COLO829 (cell line): ENCODE results near the gene B3GAT1.

Source experiments
- DNase-seq: peaks from one replicate; pipeline ENCODE4 v3.0.0; 2012; ENCODE audit warnings: low spot score

Gene B3GAT1

DNA sequence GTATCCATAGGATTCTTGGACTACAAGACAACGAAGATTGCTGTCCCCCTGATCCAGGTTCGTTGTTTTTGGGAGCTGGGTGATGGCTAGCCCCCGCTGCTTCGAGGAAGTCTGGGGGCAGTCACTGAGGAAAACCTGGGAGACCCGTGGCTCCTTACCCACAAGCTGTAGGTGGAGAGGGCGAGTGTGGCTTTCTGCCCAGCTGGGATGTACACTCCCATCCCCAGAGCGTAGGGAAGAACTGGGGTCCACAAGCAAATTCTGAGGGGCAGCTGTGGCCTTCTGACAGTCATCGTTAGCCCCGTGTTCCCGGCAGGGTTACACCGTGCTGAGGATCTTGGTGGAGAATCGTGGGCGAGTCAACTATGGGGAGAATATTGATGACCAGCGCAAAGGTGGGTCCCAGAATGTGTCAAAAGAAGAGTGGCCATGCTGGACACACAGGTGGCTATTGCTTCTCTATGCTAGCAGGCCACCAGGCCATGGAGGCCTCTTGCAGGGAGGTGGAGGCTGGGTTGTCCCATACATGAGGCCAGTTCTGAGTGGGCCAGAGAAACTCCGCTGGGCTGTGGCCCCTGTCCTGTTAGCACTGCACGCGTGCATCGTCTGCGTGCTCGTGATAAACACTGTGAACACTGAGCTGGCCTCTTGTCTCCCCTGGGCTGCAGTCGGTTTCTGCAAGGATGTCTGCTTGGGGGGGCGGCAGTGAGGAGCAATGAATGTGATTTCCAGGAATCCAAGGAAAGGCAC, 40.4 kb downstream of the B3GAT1 start:
- DNase-seq = no peak

DNA sequence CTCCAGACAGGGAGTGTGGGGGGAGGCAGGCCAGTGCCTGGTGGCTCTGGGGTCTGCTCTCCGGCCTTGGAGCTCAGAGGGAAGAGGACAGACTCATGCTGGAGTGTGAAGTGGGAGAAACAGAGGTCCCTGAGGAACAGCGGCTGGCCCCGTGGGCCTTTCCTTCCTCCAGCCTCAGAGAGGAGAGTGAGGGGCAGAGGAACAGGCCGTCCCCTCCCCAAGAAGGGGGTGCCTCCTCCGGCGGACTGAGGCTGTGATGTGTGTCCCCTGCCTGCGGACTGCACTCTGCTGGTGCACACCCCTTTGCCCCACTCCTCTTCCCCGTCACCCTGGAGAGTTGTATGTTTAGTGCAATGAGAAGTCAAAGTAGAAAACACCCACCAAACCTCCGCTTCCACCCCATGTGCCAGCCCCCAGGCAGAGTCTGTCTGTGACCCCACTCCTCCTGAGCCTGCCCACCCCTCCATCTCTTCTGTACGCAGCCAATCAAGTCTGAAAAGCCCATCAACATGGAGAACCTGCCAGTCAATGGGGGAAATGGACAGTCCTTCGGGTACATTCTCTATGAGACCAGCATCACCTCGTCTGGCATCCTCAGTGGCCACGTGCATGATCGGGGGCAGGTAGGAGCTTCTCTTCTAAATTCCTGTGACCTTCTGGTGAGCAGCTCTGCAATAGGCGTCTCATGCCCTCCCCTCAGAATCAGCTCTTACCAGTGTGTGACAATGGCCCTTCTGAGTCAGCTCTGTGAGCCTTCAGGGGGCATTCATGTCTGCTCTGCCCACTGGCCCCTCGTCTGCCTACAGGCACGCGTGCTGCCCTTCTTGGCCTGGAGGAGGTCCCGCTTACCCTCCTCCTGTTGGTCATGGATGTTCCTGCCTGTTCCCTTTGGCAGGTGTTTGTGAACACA, 41.3 kb downstream of the B3GAT1 start:
- DNase-seq = no peak

GRCh38 chr11:134369656-134370525, 42.2 kb downstream of the B3GAT1 start:
- no peak for DNase-seq

- DNase-seq = no peak
Measured at GRCh38 chr11:134367781-134368180, 44.3 kb downstream of the B3GAT1 start.

- no peak for DNase-seq
Measured at GRCh38 chr11:134366254-134366653, 45.8 kb downstream of the B3GAT1 start.

DNA sequence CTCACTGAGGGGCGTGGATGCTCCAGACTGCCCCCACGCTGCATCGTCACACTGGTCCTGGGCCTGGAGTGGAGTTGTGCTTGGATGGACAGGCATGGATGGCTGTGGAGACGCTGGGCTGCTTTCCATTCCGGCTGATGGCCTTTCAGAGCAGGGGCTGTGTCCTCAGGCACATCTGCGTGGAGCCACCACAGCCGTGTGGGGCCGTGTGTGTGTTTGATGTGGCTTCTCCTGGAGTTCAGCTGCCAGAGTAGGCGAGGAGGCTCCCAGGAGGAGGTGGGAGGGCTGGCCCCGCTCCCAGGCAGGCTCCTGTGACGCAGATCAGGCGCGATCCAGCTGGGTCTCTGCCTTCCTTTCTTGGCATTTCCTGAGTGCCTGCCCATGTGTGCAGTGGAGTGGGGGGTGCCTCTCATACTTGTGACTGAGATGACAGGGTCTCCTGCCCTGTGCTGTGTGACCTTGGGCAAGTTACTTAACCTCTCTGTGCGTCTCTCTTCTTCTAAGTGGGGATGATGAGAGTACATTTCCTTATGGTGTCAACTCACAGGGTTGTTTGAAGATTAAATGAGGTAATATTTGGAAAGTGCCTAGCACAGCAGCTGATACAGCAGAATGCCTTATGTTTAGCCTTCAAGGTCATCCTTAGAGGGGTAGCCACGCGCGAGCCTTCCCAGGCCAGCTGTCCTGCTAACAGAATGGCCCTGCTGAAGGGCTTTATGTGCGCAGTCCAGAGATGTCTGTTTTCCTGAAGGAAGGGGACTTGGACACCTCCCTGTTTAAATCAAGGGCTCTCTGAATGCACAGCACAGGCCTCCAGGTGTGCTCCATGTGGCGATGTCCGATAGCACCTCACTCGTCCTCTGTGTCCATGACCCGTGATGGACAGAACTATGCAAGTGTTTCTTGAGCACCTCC, 46.8 kb downstream of the B3GAT1 start:
- DNase-seq = no peak

DNA sequence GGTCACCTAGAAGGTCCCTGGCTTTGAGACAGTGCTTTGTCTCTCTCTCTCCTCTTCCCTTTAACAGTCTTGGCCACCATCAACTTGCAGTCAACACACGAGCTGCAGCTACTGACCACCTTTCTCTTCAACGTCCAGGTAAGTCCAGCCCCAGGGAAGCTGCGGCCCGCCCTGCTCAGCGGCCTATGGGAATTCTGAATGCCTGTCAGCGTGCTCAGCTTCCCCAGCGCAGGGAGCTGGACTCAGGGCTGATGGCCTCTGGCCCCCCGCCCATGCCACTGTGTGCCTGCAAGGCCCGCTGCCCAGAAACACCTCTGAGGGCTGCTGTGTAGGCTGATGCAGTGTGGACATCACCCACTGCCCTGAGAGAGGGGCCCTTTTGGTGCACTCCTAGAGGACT, 47.8 kb downstream of the B3GAT1 start:
- no peak for DNase-seq

- no peak for DNase-seq
Measured at GRCh38 chr11:134363592-134363991, 48.5 kb downstream of the B3GAT1 start.

GRCh38 chr11:134363161-134363560, 48.9 kb downstream of the B3GAT1 start:
- no peak for DNase-seq

GRCh38 chr11:134362192-134362901, 49.7 kb downstream of the B3GAT1 start:
- no peak for DNase-seq

DNA sequence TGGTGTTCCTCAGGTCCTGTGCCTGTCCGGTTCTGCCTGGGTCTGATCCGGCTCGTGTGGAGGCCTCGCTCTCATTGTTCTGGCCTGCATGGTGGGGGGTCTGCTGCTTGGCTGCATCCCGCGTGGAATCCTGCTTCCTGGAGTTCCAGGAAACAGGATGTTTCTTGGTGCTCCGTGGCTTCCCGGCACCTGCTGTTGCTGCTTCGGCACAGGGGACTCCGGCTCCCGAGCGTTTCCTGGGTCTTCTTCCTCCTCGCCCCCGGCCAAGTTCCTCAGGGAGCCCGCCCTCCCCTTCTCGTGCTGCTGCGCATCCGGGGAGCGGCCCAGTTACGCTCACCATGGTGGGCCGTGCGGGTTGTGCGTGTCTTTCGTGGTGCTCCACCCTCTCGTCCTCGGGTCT, 50.4 kb downstream of the B3GAT1 start:
- no peak for DNase-seq

DNA sequence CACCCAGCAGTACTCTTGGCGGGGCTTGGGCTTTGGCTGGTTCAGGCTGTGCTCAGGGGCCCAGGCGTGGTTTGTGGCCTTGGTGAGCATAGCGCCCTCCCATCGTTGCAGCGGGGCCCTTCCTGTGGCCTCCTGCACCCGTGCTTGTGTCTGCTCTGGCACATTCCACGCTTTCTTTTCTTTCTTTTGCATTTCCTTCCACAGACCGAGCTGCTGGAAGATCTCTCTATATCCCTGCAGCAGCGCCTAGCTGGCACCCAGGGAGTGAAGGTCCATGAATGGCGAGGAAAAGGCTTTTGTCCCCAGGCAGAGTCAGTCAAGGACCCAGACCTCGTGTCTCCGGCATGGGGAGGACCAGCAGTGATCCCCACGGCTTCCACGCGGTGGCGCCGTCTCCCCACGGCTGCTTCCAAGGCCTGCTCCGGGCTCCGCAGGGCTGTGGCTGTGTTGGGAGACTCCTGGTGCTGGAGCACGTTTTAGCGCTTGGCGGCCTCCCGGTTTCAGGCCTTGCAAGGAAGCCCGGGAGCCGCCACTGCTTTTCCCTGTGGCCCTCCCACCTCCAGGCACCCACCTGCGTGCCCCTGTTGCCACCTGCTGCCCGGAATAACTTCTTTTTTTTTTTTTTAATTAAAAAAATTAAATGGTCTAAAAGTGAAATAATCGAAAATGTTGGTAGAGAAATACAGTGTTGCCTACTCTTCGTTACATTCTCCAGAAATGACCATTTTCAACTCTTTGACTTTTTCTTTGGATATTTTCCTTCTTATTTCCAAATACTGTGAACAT, 51.8 kb downstream of the B3GAT1 start:
- DNase-seq = peak; percentile 80

- DNase-seq = no peak
Measured at GRCh38 chr11:134359646-134360045, 52.4 kb downstream of the B3GAT1 start.

GRCh38 chr11:134358856-134359490, 53.1 kb downstream of the B3GAT1 start:
- no peak for DNase-seq

DNA sequence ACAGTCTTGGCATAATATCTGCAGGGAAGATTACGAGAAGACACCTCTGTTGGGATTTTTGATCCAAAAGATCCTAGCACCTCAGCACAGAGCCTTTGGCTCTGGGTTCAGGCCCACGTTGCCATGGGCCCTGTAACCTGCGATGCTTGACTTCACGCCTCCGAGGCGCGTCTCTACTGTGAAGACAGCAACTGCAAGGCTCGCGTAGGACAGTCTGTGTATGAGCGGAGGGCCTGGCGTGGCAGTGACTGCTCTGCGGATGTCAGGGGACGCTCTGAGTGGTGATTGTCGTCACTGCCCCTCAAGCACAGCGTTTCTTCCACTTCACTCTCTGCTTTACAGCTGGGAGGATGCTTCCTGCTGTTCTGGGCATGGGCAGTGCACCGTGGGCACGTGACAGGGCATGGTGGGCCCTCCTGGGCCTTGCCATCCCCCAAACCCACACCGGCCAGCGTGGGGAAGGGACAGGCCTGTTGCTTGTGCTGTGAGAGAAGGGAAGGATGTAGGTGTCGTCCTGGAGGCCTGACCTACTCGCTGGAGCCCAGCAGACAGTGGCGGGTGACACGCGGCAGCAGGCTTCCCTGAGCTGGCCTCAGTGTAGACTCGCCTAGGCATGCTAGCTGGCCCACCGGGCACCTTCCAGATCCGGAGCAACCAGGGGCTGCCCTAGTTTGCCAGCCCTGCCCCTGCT, 53.7 kb downstream of the B3GAT1 start:
- no peak for DNase-seq

DNA sequence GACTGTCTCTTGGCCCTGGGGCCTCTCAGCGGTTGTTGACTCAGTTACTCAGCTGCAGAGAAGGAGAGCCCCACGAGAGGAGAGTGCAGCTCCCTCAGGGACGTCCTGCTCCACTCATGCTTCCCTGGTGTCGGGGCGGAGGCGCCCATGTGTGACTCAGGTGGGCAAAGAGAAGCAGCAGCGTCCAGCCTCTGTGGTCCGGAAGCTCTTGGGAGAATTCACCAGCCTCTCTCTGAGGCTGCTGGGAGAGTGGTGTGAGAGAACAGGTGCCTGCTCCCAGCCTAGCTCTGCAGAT, 54.5 kb downstream of the B3GAT1 start:
- DNase-seq = no peak

- DNase-seq = no peak
Measured at GRCh38 chr11:134356656-134357544, 55.1 kb downstream of the B3GAT1 start.

- DNase-seq = no peak
Measured at GRCh38 chr11:134355656-134356055, 56.4 kb downstream of the B3GAT1 start.
